NCI-H1417 treated with DMSO at 0.1 percent for 48 hours (cell line): ENCODE results near the gene DBH.

ENCODE experiments used
- DNase-seq: peaks from one replicate; lab custom pipeline; 2025; lab: John Stamatoyannopoulos, UW

The DBH gene

DNA sequence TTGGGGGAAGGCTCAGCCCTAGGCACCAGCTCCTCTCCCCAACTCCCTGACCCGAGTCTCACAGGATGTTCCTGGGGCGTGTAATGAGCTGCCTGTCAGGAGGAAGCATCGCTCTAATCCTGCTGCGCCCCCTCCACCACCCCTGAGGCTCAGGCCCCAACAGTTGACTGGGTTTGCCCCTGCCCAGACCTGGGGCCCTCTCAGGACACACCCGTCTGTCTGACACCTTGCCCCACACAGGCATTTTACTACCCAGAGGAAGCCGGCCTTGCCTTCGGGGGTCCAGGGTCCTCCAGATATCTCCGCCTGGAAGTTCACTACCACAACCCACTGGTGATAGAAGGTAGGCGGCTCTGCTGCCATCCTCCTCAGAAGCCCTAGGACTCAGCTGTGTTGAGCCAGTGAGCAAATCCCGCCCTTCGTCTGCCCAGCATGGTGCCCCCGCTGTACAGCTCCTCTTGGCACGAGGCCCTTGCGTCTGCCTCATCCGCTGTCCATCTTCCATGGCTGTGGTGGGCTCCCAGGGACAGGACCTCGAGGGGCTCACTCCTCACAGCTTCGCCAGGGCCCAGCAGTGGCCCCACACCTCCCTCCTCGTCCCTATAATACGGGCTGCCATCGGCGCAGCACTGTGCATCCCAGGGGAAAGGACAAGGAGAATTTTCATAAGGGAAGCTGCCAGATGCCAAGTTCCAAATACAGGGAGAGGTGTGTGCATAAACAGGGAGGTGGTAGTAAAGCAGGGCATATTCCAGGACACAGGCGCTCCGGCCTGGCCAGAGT is 8.0 kb downstream of the DBH start:
- no peak for DNase-seq

DNA sequence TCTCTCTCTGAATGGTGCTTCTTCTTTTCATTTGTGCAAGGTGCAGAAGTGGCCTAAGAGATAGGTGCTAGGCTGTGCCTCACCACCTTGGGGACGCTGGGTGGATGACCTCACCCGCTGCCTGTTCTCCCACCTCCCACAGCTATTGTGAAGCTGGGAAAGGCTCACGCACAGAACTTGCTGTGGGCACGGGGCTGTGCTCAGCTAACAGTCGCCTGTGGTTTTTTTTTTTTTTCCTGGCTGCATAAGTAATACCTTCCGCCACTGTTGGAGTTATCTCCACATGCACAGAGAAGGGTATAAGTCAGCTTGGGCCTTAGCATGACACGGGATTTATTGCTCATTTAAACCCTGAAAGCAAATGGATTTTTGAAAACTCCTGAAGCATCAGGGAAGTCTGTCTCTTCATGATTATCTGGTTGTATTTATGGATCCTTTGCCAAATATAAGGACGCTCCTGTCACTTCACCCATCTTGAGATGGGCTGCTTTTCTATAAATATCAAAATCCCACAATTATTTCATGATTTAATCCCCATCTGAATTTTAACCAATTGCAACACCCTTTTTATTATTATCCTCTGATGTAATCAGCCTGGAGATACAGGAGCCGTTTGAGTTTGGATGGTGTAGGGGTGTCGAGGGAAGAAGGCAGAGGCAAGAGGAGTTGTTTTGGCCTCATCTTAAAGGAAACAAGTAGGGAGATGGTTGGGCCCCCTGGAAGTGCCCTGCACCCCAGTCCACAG is 9.0 kb downstream of the DBH start:
- no peak for DNase-seq

DNA sequence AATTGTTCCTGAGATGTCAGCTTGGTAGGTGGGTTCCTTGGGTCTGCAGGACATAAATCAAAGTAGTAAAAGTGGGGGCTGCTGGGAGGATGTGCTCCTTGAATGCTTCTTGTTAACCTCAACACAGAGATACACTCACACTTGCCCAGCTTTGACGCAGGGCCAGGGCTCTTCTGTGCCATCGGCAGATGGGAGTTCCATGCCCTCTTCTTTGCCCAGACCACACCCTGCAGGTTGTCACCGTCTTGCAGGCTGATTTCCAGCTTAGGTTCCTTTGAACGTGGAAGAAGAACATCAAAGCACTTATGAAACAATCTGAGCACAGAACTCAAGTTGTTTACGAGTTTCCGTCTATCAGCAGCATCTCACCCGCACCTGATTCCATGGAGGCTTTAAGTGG is 11.0 kb downstream of the DBH start:
- DNase-seq = no peak

DNA sequence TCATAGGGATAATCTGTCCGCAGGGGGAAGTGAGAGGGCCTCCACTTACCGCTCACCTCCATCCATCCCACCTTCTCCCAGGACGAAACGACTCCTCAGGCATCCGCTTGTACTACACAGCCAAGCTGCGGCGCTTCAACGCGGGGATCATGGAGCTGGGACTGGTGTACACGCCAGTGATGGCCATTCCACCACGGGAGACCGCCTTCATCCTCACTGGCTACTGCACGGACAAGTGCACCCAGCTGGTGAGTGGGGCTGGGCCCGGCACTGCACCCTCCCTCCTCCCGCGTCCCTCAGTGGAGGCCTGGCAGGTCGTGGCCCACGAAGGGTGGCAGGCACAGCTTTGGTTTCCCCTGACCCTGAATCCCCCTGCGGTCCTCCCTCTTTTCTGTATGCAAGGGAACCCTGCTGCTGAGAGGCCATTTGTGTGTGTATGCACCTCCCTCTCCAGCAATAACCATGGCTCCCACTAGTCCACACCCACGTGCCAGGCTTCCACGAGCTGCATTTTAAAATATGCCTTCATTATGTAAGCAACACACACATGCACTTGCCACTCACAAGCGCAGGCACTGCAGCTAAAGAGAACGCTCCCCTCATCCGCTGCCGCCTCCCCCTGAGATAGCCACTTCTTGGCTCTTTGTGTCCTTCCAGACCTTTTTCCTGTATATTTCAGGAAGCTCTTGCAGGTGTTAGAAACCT is 11.8 kb downstream of the DBH start:
- no peak for DNase-seq

DNA sequence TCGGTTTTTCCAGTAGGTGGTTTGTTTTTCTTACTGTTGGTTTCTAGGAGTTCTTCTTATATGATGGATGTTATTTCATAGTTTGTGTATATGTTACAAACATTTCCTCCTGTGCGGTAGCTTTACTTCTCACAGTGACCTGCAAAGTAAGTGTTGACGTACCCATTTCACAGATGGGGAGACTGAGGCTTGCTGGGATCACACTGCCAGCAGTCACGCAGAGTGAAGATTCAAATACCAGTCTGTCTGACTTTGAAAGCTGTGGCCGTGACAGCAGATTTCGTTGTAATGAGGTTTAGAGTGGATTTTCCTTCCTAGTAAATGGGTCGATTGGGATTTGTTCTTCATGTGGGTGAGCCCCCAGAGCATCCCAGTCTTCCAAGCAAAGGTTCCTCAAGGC is 13.0 kb downstream of the DBH start:
- DNase-seq = no peak

DNA sequence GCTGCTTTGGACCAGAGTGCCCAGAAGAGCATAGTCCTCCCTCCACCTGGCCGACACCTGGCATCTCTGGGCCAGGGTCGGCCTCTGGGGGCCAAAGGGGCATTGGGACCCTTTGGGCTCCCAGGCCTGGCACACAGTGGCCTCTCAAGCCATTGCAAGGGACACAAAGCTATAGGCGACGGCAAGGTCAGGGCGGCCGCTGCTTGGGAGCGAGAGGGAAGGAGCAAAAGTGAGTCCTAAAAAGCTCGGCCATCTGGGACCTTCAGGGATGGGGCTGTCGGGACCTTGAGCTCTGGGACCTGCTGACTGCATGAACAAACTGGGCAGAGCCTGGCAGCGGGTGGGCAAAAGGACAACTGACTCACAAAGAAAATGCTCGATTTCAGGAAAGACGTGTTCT is 13.9 kb downstream of the DBH start:
- no peak for DNase-seq

DNA sequence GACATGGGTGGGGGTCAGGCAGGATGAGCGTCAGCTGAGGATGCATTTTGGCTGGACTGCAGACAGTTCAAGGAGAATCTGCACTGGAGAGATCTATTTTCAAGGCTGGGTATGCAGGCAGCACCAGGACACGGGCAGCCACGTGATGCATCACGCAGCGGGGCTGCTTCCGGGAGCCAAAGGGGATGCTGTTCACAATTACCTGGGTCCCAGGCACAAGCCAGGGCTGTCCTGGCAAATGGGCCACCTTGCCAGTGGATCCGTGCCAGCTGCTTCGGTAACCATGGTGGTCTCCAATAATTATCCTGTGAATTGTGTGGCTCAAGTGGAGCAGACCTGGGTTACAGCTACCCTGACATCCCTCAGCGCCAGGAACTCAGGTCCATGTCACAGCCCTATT is 17.5 kb downstream of the DBH start:
- no peak for DNase-seq

DNA sequence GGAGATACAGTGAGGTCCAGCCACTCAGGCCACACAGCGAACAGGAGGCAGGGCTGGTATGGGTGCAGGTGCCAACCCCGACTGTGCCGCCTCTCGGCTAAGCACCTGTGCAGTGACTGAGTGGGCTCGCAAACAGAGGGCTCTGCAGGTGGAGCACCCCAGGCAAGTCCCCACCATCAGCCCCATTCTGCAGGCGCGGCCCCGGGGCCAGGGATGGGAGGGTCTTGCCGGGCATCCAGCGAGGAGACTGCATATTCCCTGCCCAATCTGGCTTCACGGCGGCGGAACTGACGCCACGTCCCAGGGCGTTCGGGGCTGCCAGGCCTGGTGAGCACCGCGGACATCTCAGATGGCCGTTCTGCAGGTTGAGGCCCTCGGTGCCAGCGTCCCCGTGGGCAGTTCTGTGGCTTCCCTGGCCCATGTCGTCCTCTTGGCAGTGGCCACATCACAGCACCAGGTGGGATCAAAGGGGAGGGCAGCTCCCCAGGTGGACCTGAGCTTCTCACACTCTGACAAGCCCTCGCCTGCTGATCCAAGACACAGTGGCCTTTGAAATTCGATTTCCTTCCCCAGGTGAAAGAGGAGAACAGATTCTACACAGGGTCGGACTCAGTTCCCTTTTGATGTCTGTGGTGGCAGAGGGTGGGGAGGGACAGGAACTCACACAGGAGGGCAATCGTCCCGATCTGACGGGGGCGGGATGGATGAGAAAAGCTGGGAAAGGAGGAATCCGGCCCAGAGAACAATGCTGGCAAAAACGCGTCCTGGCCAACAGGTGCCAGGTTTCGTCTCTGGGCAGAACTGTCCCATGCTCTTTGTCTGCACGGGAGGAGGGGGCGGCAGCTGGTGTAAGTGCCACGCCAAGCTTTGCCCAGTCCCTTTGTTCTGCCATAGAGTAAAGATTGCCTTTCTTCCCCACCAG is 18.8 kb downstream of the DBH start:
- no peak for DNase-seq

DNA sequence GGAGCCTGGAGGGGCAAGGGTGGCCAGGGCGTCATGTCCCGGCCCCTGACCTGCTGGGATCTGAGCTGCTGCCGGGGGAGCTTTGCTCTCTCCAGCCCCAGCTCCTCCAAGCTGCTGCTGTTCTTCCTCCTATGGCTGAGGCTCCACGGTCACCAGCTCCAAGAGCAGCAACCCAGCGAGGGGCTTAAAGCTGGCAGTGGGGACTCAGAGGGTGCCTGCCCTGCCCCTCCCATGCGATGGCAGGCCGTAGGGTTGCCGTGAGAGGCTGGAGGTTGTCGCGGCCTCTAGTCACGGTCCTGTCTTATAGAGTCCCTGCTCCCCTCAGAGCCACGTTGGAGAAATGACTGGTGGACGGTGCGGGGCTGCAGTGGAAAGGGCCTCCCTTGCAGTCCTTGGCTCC is 19.5 kb downstream of the DBH start:
- DNase-seq = no peak

DNA sequence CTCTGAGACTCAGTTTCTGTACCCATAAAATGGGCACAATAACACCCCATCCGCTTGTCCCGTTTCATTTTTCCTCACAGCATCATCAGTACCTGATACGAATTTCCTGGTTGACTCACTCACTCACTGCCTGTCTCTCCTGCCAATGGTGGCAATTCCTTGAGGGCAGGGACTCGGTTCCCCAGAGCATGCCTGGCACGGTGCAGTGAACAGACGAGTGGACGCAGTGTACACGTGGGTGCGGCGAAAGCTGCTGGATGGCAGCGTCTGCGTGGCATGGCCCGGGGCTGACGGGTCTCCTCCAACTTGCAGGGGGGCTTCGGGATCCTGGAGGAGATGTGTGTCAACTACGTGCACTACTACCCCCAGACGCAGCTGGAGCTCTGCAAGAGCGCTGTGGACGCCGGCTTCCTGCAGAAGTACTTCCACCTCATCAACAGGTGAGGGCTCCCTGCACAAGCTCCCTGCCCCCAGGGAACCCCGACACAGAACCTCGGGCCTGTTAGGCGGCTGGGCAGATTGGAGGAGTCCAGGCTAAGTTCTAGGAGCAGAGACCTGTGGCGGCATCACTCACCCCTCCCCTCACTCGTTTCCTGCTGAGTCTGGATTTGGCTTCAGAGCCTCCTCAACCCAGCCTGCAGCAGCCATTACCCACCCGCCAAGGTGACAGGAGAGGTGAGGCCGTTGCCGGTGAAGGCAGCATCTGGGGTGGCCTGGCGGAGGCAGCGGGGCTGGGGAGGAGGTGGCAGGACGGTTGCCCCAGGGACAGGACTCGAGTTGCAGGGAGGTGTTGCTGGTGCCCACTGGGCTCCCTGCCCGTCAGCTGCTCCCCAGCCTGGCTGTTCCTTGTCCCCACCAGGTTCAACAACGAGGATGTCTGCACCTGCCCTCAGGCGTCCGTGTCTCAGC is 20.3 kb downstream of the DBH start:
- no peak for DNase-seq

DNA sequence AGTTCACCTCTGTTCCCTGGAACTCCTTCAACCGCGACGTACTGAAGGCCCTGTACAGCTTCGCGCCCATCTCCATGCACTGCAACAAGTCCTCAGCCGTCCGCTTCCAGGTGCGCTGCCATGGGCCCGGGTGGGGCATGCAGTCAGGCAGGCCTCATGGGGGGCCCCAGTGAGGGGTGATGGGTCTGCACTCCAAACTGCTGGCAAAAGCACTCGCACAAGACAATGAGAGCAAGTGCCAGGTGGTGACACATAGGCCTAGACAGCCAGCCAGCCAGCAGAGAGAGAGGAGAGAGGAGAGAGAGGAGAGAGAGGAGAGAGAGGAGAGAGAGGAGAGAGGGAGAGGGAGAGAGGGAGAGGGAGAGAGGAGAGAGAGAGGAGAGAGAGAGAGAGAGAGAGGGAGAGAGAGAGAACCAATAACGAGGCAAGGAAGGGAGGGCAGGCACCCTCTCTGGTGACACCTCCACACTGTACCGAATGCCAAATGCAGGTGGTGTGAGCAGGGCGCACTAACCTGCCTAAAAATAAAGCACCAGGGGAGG is 21.0 kb downstream of the DBH start:
- DNase-seq = no peak

DNA sequence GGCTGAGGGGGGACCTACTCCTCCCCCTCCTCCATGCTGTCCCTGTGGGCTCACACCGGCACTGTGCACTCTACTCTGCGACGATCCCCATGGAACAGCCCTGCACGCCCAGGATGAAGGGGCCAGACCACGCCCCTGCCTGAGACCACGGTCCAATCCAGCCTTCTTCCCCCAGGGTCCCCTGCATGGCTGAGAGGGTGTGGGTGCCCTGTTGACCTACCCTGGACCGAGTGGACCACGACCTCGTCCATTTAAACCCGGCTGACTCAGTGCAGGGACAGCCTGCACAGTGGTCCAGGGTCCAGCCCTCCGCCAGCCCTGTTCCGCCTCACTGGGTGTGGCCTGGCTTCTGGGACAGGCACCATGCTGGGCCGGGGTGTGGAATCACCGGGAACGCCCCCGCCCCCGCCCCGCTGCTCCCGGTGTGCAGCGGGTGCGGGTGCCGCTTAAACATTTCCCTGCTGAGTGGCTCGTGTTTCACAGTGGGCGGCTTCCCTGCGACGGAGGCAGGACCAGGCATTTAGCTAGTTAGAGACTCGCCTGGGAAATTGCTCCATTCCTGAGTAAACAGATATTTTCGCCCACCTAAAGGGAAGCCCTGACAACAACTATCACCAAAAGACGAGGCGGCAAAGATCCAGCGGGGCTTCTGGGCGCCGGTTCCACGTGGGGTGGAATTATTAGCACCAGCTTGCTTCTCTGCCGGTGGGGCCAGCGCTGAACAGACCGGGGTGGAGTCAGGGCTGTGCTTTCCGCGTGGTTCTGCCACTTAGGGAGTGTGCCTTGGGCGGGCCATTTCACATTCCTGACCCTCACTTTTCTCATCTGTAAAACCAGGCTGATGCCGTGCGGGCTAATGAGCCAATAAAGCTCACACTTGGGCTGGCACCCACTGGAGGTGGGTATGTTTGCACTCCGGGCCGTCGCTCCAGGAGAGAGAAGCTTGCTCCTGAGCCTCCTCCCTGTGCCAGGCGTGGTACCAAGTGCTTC is 22.6 kb downstream of the DBH start:
- DNase-seq = no peak

DNA sequence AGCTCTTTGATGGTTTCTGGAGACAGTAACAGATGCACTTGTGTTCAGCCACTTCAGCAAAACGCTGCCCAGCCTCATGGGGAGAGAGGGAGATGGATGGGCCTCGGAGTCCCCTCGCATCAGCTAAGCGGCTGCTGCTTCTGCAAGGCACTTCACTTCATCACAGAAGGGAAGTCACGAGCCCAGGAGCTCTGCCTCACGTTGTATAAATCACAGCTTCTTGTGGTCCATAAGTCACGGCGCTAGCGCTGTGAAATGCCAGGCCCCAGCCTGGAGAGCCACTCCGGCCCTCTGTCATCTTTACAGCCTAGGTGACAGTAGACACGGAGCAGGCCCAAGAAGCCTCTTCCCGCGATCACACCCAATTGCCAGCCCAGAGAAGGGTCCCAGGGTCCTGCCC is 23.4 kb downstream of the DBH start:
- DNase-seq = no peak

DNA sequence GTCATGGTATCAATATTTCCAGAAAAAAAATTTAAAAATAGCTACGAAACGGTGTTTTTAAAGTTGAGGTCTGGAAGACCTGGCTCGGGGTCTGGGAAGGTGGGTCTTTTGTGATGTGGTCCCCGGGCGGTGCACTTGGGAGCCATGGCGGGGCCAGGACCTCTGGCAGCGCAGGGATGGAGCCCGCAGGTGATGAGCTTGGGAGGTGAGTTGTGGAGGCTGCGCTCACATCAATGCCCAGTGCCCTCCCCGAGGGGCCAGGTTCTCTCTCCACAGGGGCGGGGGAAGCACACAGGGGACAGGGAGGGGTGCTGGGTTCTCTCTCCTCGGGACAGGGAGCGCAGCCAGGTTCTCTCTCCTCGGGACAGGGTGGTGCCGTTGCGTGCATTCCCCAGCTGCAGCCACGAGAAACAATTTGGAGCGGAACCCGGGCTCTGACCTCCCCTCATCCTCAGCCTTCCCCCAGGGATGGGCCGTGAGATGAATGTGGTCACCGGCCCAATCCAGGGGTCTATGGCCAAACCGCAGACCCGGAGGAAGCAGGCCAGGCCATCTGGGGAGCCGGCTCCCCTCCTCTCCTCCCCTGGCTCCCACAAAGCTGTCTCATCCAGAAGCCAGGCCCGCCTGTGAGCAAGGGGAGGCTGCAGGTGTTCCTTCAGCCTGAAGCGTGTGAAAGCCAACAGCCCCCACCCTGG is 25.8 kb downstream of the DBH start:
- DNase-seq = no peak

DNA sequence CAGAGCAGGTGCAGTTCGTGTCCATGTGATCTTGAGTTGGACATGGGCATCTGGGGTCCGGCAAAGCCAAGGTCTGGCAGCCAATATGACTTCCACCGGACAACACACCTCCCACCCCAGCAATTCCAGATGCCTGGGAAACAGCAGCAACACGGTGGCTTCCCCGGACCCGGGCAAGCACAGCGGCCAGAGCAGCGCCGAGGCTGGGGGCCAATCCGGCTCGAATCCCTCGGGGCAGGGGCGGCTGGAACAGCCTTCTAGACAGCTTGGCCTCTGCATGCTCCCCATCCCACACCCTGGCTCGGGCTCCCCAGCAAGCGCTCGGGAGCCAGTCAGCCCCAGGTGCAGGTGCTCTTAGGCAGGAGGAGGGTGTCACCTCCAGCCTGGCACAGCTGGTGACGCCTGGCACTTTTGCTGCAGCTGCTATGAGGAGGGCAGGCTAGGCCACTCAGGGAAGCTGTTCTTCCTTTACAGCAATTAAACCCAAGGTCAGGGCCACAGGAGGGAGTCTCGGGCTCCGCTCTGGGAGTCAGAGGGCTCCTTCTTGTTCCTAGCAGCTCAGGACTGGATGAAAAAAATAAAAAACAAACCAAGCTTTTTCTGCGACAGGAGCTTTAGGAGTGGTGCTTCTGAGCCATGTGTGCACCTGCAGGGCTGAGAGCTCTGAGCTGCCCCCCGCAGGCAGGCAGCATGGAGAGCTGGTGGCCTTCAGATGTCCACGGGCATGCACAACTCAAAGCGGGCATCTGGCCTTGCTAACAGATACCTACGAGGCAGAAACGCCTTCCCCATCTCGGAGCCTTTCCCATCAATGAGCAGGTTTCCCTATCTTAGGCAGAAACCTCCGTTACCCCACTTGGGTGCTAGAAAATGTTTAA is 28.2 kb downstream of the DBH start:
- DNase-seq = peak; percentile 54

DNA sequence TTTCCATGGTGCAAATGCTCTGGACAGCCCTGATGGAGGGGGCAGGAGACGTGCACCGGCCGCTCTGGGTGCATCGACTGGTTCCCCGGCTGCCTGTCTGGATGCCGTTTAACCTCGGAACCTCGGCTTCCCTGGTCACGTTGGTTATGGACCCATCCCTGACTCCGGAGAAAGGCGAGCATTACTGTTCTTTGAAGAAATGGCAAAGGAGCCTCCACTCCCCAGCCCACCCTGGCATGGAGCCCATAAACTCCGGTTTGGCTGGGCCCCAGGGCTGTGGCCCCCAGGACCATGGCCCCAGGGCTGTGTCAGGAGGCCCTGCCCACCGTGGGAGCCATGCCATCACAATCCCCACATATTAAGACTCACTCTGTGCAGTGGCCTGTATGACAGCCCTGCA is 28.9 kb downstream of the DBH start:
- DNase-seq = no peak

DNA sequence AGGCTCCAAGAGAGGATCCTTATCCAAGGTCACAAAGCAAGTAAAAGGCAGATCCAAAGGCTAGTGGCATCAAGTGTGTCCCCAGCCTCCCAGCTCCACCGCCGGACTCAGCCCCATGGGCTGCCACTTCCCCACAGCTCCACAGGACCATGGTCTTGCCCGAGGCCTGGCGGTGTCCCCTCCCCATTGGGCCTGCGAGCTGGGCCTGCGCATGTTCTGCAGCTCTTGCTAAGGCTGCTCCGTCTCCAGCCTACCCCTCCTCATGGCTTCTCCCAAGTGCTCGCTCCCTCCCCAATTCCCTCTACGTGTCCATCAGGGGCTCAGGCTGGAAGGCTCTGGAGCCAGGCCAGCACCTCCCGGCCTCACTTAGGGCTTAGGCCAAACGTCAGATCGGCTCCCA is 29.4 kb downstream of the DBH start:
- no peak for DNase-seq

DNA sequence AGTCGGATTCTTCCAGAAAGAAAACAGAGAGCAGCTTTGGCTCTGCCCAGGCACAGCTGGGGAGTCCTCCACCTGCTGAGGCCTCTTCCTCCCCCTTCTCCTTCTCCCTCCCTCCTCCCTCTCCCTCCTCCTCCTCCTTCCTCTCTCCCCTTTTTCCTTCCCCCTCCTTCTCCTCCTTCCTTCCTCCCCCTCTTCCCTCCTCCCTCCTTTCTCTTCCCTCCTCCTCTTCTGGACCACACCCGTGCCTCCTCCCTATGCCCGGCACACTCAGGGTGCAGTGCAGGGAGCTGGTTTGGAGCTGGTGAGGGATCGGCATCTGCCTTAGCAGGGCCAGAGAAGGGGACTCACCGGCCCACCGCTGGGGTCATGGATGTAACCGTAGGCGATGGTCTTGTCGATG is 30.2 kb downstream of the DBH start:
- DNase-seq = no peak
